ENCODE results near the gene SYNDIG1.

The SYNDIG1 gene

GRCh38 chr20:24448170-24448569 is 21.3 kb upstream of the SYNDIG1 start:
- DNase-seq (ENCODE audit: low spot score) = no peak

- DNase-seq (ENCODE audit: low spot score) = no peak
Measured at GRCh38 chr20:24449026-24449720, 20.3 kb upstream of the SYNDIG1 start.

DNA sequence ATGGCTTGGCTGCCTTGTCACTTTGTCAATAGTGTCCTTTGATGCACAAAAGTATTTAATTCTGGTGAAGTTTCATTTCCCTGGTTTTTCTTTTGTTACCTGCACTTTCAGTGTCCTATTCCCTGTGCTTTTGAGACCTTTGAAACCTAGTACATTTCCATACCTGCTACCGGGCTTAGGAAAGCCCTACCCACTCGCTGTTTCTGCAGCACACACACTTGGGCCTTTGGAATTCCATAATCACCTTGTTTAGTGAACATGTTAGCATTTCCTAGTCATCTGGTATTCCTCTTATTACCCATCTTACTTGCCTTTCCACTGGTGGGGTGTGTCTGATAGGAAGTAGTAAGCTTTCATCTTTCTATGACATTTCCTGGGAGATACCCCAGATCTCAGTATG is 19.3 kb upstream of the SYNDIG1 start:
- DNase-seq (ENCODE audit: low spot score) = no peak

GRCh38 chr20:24450624-24451376 is 18.6 kb upstream of the SYNDIG1 start:
- DNase-seq (ENCODE audit: low spot score) = no peak

DNA sequence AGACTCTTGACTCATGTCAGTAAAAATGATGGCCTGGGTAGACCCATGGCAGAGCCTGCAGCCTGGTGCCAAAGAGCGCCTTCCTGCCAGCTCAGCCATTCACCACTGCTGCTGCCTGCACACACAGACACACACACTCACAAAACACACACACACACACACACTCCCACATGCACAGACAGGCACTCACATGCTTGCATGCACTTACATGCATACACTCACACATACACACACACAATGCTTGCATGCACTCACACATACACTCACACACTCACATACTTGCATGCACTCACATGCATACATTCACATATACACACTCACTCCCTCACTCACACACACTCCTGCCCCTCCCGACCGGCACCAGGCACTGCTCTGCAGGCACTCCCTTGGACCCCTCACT is 18.0 kb upstream of the SYNDIG1 start:
- DNase-seq (ENCODE audit: low spot score) = no peak

DNA sequence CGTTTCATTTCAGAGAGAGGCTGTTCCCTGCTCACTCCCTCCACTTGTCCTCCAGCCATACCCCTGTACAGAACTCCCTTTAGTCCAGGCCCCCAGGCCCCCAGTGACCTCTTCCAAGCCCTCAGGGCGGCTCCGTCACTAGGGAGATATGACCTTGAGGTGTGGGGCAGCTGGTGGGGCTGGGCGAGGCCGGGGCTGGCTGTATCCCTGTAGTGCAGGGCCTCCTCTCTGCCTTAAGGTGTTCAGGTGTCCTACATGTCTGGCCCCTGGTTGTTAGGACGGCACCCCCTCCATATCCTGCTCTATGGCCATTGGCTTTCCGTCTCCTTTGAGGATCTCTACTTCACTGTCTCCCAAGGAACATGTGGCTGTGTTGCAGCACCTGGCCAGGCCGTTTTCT is 17.4 kb upstream of the SYNDIG1 start:
- DNase-seq (ENCODE audit: low spot score) = no peak

- no peak for DNase-seq (ENCODE audit: low spot score)
Measured at GRCh38 chr20:24452498-24453127, 16.8 kb upstream of the SYNDIG1 start.

DNA sequence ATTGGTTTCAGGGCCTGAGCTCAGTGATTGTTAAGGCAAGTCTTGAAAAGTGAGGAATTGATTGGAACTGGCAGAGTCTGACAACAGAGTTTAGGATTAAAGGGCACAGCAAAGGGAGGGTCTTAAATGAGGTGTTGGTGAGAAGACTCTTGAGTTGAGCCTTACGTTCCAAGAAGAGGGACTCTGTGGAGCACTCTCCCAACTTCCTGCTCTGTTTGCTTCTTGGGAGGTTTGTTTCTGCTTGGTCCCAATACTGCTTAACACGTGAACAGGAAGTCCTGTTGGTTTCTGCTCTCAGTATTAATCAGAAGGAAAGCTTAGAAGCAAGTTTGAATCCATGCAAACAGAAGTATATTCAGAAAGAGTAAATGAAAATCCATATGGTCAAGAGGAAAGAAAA is 15.6 kb upstream of the SYNDIG1 start:
- DNase-seq (ENCODE audit: low spot score) = no peak

- no peak for DNase-seq (ENCODE audit: low spot score)
Measured at GRCh38 chr20:24455081-24455480, 14.3 kb upstream of the SYNDIG1 start.

GRCh38 chr20:24456398-24456781 is 13.0 kb upstream of the SYNDIG1 start:
- no peak for DNase-seq (ENCODE audit: low spot score)

DNA sequence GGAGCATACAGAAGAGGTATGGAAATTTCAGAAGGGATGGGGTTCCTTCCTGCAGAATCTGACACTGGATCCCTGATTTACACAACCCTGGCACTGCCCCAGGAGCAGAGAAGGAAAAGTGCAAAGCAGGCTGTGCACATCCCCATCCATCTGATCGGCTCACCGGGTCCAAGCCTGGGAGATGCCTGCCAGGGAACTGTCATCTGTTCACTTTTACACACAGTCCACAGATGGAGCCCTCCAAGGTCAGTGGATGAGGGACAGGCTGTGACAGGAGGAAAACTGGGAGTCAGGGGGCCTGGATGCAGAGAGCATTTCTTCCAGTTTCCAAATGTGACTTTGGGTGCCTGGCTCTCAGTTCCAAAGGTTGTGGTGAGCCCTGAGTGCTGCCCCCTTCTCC is 11.0 kb upstream of the SYNDIG1 start:
- no peak for DNase-seq (ENCODE audit: low spot score)

DNA sequence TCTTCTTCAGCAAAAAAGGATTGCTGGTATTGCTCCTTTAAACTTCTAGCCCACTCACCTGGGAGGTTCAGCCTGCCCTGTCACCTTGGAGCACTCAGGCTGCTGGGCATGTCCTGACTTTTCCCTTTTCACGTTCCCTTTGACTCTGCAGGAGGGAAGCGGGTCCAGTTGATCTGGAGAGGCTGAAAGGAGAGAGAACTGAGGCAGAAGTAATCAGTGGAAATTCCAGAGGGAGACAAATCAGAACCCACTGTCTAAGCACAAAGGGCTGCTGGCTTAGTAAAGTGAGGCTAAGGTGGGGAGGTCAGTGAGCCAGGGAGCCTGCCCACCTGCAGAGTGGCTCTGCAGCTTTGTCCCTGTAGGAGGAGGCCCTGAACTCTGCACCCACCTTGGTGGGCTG is 9.7 kb upstream of the SYNDIG1 start:
- no peak for DNase-seq (ENCODE audit: low spot score)

DNA sequence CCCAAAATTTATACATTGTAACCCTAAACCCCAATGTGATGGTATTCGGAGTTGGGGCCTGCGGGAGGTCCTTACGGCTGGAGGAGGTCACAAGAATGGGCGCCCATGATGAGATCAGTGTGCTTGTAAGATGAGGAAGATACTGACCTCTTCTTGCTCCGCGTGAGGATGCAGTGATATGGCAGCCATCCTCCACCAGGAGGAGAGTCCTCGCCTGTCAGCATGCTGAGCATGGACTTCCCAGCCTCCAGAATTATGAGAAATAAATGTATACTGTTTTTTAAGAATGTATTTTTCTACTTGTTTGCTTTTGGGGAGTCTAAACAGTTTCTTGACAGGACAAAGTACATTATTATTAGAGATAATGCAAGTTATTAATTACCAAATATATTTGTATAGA is 8.7 kb upstream of the SYNDIG1 start:
- no peak for DNase-seq (ENCODE audit: low spot score)

GRCh38 chr20:24461848-24462247 is 7.6 kb upstream of the SYNDIG1 start:
- no peak for DNase-seq (ENCODE audit: low spot score)

GRCh38 chr20:24462460-24463010 is 6.9 kb upstream of the SYNDIG1 start:
- DNase-seq (ENCODE audit: low spot score) = no peak

DNA sequence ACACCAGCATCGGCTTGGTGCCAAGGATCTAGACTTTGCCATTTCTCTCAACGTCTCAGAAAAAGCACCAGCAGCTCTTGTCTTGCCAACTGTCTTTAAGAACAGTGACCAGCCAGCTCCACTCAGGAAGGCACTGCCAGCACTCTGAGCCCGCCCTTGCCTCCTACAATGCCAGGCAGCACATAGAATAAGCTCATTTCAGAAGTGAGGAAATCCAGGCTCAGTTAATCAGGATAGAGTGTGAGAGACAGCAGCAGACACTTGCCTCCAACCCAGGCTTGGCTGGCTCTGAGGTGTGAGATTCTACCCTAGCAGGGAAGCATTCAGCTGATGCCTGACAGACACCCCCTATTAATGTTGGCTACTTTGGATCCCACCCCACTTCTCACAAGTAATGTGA is 4.3 kb upstream of the SYNDIG1 start:
- no peak for DNase-seq (ENCODE audit: low spot score)

GRCh38 chr20:24465730-24466129 is 3.7 kb upstream of the SYNDIG1 start:
- no peak for DNase-seq (ENCODE audit: low spot score)

GRCh38 chr20:24468401-24469115 is 871 bp upstream of the SYNDIG1 start:
- no peak for DNase-seq (ENCODE audit: low spot score)

DNA sequence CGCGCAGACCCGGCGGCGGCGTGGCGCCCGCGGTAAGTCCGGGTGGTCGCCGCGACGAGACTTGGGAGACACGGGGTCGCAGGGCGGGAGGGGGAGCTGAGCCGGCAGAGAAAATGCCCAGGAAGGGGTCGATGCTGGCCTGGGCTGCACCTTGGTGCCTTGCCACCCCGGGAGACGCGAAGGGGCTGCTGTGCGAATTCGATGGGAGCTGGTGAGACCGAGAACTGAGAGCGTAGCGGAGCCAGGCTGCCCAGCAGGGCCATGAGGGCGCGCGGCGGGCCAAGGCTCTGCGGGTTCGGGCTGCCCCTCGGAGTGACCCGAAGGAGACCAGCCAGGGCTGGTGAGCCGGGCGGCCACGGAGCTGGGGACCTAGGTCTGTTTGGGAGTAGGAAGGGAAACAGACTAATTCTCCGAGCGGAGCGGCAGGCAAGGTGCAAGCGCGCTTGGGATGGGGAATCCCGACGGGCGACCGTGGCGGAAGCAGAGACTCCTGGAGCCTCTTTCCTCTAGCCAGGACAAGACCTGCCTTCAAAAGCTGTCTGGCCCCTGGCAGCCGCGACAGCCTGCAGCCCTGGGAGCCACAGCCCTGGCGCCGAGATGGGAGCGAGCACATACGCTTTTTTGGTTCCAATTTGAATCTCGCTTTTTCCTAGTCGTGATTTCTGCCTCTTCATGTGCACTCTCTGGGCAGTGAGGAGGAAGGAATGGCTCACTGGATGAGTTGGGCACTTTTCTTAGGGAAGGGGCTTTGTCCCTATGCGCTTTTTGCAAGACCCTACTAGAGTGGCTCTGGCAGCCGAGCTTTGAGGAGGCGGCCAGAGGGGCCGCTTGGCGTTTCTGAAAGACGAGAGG is 691 bp downstream of the SYNDIG1 start:
- no peak for DNase-seq (ENCODE audit: low spot score)

DNA sequence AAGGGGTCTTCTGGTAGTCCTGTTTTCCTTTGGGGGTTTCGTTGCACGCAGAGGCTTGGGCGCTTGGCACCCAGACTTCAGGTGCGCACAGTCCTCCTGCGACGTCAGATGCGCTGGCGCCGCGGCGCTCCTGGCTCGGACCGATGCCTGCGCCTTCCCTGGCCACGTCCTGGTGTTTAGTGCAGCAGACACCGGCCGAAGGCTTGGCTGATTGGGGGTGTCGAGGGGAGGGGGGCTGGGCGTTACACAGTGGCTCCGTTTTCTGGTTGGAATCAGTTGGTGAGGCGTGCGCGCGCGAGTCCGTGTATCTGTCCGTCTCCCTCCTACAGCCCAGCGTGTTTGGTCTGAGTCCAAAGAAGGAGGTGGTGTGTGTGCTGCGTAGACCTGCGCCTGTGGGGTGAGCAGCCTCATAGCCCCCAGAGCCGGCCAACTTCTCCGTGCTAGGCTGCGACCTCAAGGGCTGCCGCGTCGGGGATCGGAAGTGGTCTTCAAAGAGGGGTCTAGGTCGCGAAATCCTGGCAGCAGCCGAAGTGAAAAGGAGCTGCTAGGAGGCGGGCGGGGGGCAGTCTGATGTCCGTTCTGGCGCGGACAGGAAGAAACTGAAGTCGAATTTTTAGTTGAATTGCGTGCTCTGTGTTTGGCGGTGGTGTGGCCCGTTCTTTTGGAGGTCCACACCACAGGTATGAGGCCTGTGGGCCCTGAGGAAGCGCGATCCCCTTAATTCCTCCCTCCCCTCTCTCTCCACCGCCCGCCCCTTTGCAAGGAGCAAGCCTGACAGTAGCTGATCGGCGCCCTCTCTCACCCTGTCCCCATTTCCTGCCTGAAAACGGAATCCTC is 1.5 kb downstream of the SYNDIG1 start:
- no peak for DNase-seq (ENCODE audit: low spot score)

GRCh38 chr20:24472426-24472825 is 3.0 kb downstream of the SYNDIG1 start:
- DNase-seq (ENCODE audit: low spot score) = no peak
